HepG2 (cell line): ENCODE data around the gene FKTN. TPM values are rescaled to one million over a fixed set of nuclear protein-coding genes. Genes with fewer than 3 reads are reported as not detected.
A peak's percentile ranks its signal among the peaks of the same experiment; 100 is the strongest.

Experiments used
- ATAC-seq: fragments of 200-7000 bp; cut with Tn5 transposase; 3 replicates; pipeline ENCODE4 v1.9.1; 2020; ENCODE audit warnings: mild to moderate bottlenecking, moderate library complexity
- BruUV-seq: library from RNA; stranded (reverse); fragments of 400-500 nt; replicated peaks from 2 replicates; lab custom pipeline; 2021; lab: Mats Ljungman, UMichigan
- CTCF ChIA-PET: fragments of 300-600 bp; formaldehyde crosslinking; extraction: SDS; loops from one replicate; lab custom pipeline; 2021; ENCODE audit warnings: low total read pairs, inconsistent platforms, low intra/inter-chr PET ratio; lab: Yijun Ruan, JAX
- POLR2A ChIA-PET: fragments of 350-600 bp; sonication (Branson Sonifier 250); formaldehyde crosslinking; loops from one replicate; lab custom pipeline; 2020; ENCODE audit warnings: antibody characterized with exemption, inconsistent platforms; lab: Yijun Ruan, JAX
- DNase-seq: peaks from one replicate; pipeline ENCODE4 v3.0.0-alpha.2; 2015; ENCODE audit warnings: low spot score
- FAIRE-seq: peaks from 3 replicates; lab custom pipeline; 2011; peaks lifted over from hg19 to GRCh38; lab: Jason Lieb, UNC
- H2AFZ ChIP-seq: one replicate; pipeline ENCODE4 v1.6.1; 2011; ENCODE audit warnings: low read length, inconsistent platforms
- H3K27ac ChIP-seq: fragments of 300-600 bp; 3 replicates; pipeline ENCODE4 v1.8.0; 2011; ENCODE audit warnings: mixed run types, mild to moderate bottlenecking, mixed read lengths, low read length, inconsistent platforms; ENCODE audit not compliant: insufficient read depth; ENCODE audit errors: extremely low read length
- H3K27me3 ChIP-seq, 2 experiments: fragments of 200-600 bp in 1 of 2; 2 replicates in 1 of 2; 3 replicates in 1 of 2; pipeline versions ENCODE4 v1.6.0 to v1.8.0; 2011; ENCODE audit warnings: low read length in 2 of 2, mild to moderate bottlenecking in 2 of 2, moderate library complexity in 2 of 2, inconsistent platforms in 1 of 2; ENCODE audit not compliant: insufficient read depth in 2 of 2, control insufficient read depth in 1 of 2
- H3K36me3 ChIP-seq, 2 experiments: fragments of 200-600 bp in 1 of 2; replicated peaks in 1 of 2; 2 replicates in 1 of 2; 3 replicates in 1 of 2; pipeline versions ENCODE4 v1.5.1 to v1.8.0; 2011; ENCODE audit warnings: low read length in 2 of 2, inconsistent platforms in 1 of 2; ENCODE audit not compliant: insufficient read depth in 2 of 2, control insufficient read depth in 1 of 2
- H3K4me1 ChIP-seq: 2 replicates; pipeline ENCODE4 v1.5.1; 2012; ENCODE audit warnings: low read length, inconsistent platforms; ENCODE audit not compliant: insufficient read depth
- H3K4me2 ChIP-seq: 2 replicates; pipeline ENCODE4 v1.6.0; 2011; ENCODE audit warnings: low read depth, low read length, inconsistent platforms
- H3K4me3 ChIP-seq, 3 experiments: fragments of 200-600 bp in 1 of 3; sonication (generic), shearing (Covaris generic) in 1 of 3; replicated peaks in 1 of 3; 2 replicates each; pipeline ENCODE4 v1.5.1; 2011 to 2016; ENCODE audit warnings: low read length in 3 of 3, inconsistent platforms in 2 of 3, low read depth in 2 of 3, mild to moderate bottlenecking in 2 of 3, control low read depth in 1 of 3, mixed read lengths in 1 of 3; ENCODE audit not compliant: insufficient read depth in 1 of 3
- H3K79me2 ChIP-seq: one replicate; pipeline ENCODE4 v1.6.1; 2011; ENCODE audit warnings: low read length, inconsistent platforms; ENCODE audit not compliant: insufficient read depth
- H3K9ac ChIP-seq: 2 replicates; pipeline ENCODE4 v1.6.0; 2011; ENCODE audit warnings: mild to moderate bottlenecking, low read depth, low read length, inconsistent platforms; ENCODE audit not compliant: insufficient read depth
- H3K9me3 ChIP-seq: 2 replicates; pipeline ENCODE4 v1.5.1; 2012; ENCODE audit warnings: mild to moderate bottlenecking, low read length
- H4K20me1 ChIP-seq: 2 replicates; pipeline ENCODE4 v1.6.0; 2011; ENCODE audit warnings: inconsistent platforms, mild to moderate bottlenecking, low read length, moderate library complexity; ENCODE audit not compliant: insufficient read depth
- CBX2 ChIP-seq, 2 experiments: fragments of 200-600 bp in 1 of 2; sonication (generic); formaldehyde crosslinking in 1 of 2; IDR thresholded peaks; 2 replicates each; pipeline versions ENCODE4 v1.7.0 to v1.8.1; 2018 to 2022; ENCODE audit warnings: low read depth in 2 of 2, low read length in 1 of 2, mild to moderate bottlenecking in 1 of 2, missing genetic modification reagents in 1 of 2
- DNMT1 ChIP-seq: sonication (generic); formaldehyde crosslinking; IDR thresholded peaks from 2 replicates; pipeline ENCODE4 v1.5.1; 2020; ENCODE audit warnings: mild to moderate bottlenecking, missing genetic modification reagents
- FLYWCH1 ChIP-seq: sonication (generic); formaldehyde crosslinking; IDR thresholded peaks from 2 replicates; pipeline ENCODE4 v1.8.1; 2023; ENCODE audit warnings: mild to moderate bottlenecking, missing genetic modification reagents
- GATA4 ChIP-seq: sonication (generic); IDR thresholded peaks from 2 replicates; pipeline ENCODE4 v1.6.1; 2016; ENCODE audit warnings: antibody characterized with exemption, low read depth, borderline replicate concordance
- HHEX ChIP-seq: IDR thresholded peaks from 2 replicates; pipeline ENCODE4 v1.6.1; 2016; ENCODE audit warnings: control low read depth
- HIC2 ChIP-seq: sonication (generic); formaldehyde crosslinking; IDR thresholded peaks from 2 replicates; pipeline ENCODE4 v1.9.0; 2022; ENCODE audit warnings: low read depth, missing genetic modification reagents
- PBX2 ChIP-seq: IDR thresholded peaks from 2 replicates; pipeline ENCODE4 v1.6.1; 2016; ENCODE audit warnings: control low read depth
- RXRB ChIP-seq: IDR thresholded peaks from 2 replicates; pipeline ENCODE4 v1.6.1; 2016; ENCODE audit warnings: borderline replicate concordance, missing genetic modification reagents, missing compliant biosample characterization
- SIN3B ChIP-seq: fragments of 150-350 bp; IDR thresholded peaks from 2 replicates; pipeline ENCODE4 v1.6.1; 2014; ENCODE audit warnings: low read length
- SMYD3 ChIP-seq: sonication (generic); formaldehyde crosslinking; IDR thresholded peaks from 2 replicates; pipeline ENCODE4 v1.8.1; 2023; ENCODE audit warnings: mild to moderate bottlenecking, missing genetic modification reagents
- SP2 ChIP-seq: sonication (generic); formaldehyde crosslinking; IDR thresholded peaks from 2 replicates; pipeline ENCODE4 v1.5.1; 2020; ENCODE audit warnings: mild to moderate bottlenecking, missing genetic modification reagents
- ZNF18 ChIP-seq: sonication (generic); formaldehyde crosslinking; IDR thresholded peaks from 2 replicates; pipeline ENCODE4 v1.8.0; 2022; ENCODE audit warnings: mild to moderate bottlenecking, missing genetic modification reagents; ENCODE audit not compliant: insufficient replicate concordance
- ZNF672 ChIP-seq: sonication (generic); formaldehyde crosslinking; IDR thresholded peaks from 2 replicates; pipeline ENCODE4 v1.8.1; 2022; ENCODE audit warnings: missing genetic modification reagents
- WGBS: methylation state at CpG from one replicate; pipeline ENCODE4 v1.1.6; 2017; ENCODE audit warnings: low lambda C conversion rate; 5-methylcytosine and 5-hydroxymethylcytosine counted together
- in situ Hi-C: cut with HindIII; loops from 2 replicates; pipeline ENCODE4 v1.10.0; 2017; ENCODE audit warnings: low pct_unique_long_range_greater_than_20kb; ENCODE audit not compliant: extremely low pct_ligation_motif_present
- intact Hi-C: fragments of 100-400 bp; cut with micrococcal nuclease; formaldehyde crosslinking; loops from one replicate; pipeline ENCODE4 v1.10.0; 2022; ENCODE audit not compliant: unreplicated experiment
- polyA plus RNA-seq, 8 experiments: library from polyadenylated mRNA; depleted of rRNA in 3 of 8; stranded (reverse) in 7 of 8; unstranded in 1 of 8; fragments of >200 nt; fragmentation: Illumina TruSeq in 4 of 8; extraction: Trizol in 4 of 8; gene quantifications; 2 replicates each; pipeline versions ENCODE4 v1.2.1 to v1.2.3, GENCODE V29; 2011 to 2016; ENCODE audit warnings: low read depth in 4 of 8, missing spikeins in 1 of 8, mixed read lengths in 1 of 8; ENCODE audit not compliant: insufficient read depth in 1 of 8
- total RNA-seq, 5 experiments: library from RNA; depleted of rRNA; stranded (reverse); fragments of >200 nt; fragmentation: Illumina TruSeq; extraction: Trizol; gene quantifications; 2 replicates each; pipeline ENCODE4 v1.2.3, GENCODE V29; 2016; ENCODE audit warnings: low read depth in 1 of 5

FKTN gene
- total and polyA plus RNA-seq, 2 of the 13 experiments (the other 11 are each of a cell fraction or from before 2014, with no cell fraction given) = 7.9 to 13.5 TPM

- DNase-seq = no peak
- Histone ChIP-seq H3K4me2 (no peak overlapping the region), H3K27ac (no peak overlapping the region), H3K4me1 (no peaks in the 10 kb centered on the region), H3K27me3 (no peaks in the 10 kb centered on the region; a peak in 1 of 5 replicates), H4K20me1 (no peaks in the 10 kb centered on the region), H3K79me2 (no peaks in the 10 kb centered on the region), H3K4me3 (no peak overlapping the region), H2AFZ (no peak overlapping the region), H3K9me3 (no peaks in the 10 kb centered on the region), H3K9ac (no peak overlapping the region), H3K36me3 (no peaks in the 10 kb centered on the region)
- no peak for ATAC-seq
- TF ChIP-seq ZNF672 (CRISPR knock-in tag) (no peak), GATA4 (no peak), RXRB (no peak), SIN3B (no peak)
- FAIRE-seq = no peak
- ChIA-PET CTCF (no interaction called here), POLR2A (no interaction called here)
- no TSS peak for BruUV-seq
- in situ Hi-C loops = no loop called here
- WGBS = 63% methylated on average over 6 of the region's 7 CpGs
- intact Hi-C loops = no loop called here
These were observed 89.1 kb downstream of the FKTN start for GRCh38 chr9:105646879-105647594.

GRCh38 chr9:105647595-105648349, 89.8 kb downstream of the FKTN start:
- Histone ChIP-seq H3K36me3 (no peaks in the 10 kb centered on the region), H3K27me3 (no peaks in the 10 kb centered on the region; a peak in 1 of 5 replicates), H3K27ac (no peak overlapping the region), H3K4me1 (no peaks in the 10 kb centered on the region), H4K20me1 (no peaks in the 10 kb centered on the region), H3K79me2 (no peaks in the 10 kb centered on the region), H3K4me3 (no peak overlapping the region), H3K9me3 (no peaks in the 10 kb centered on the region), H2AFZ (no peak overlapping the region), H3K4me2 (no peak overlapping the region), H3K9ac (no peak overlapping the region)
- BruUV-seq = no TSS peak
- ChIA-PET CTCF (no interaction called here), POLR2A (no interaction called here)
- FAIRE-seq (no peak), DNase-seq (no peak), ATAC-seq (peak; percentile 26; the same call in 1 of the 3 replicates)
- 47% methylated on average over 12 of the region's 12 CpGs for WGBS
- intact Hi-C loops (no loop called here), in situ Hi-C loops (no loop called here)
- TF ChIP-seq ZNF18 (CRISPR knock-in tag) (no peak), SMYD3 (no peak), HHEX (CRISPR knock-in tag) (no peak), SP2 (CRISPR knock-in tag) (no peak), PBX2 (CRISPR knock-in tag) (no peak), DNMT1 (no peak), CBX2 (IDR thresholded peaks at IDR 0.05; ENCODE audit: low read depth, low read length) (no peak), CBX2 (CRISPR knock-in tag; IDR thresholded peaks at IDR 0.05; ENCODE audit: low read depth) (no peak), FLYWCH1 (no peak), HIC2 (CRISPR knock-in tag) (no peak)
